Ishikawa (cell line): ENCODE measurements around the gene BRAT1.

Experiments
- CEBPB ChIP-seq: IDR thresholded peaks from 2 replicates; pipeline ENCODE4 v1.6.1; 2012
- CREB1 ChIP-seq: IDR thresholded peaks from 2 replicates; pipeline ENCODE4 v1.6.1; 2012; ENCODE audit warnings: low read depth
- EGR1 ChIP-seq: IDR thresholded peaks from 2 replicates; pipeline ENCODE4 v1.6.1; 2012
- EP300 ChIP-seq: IDR thresholded peaks from 2 replicates; pipeline ENCODE4 v1.6.1; 2012; ENCODE audit warnings: borderline replicate concordance
- FOXM1 ChIP-seq: IDR thresholded peaks from 2 replicates; pipeline ENCODE4 v1.6.1; 2012; ENCODE audit warnings: low read depth, borderline replicate concordance
- NFIC ChIP-seq: IDR thresholded peaks from 2 replicates; pipeline ENCODE4 v1.6.1; 2012
- RAD21 ChIP-seq: IDR thresholded peaks from 2 replicates; pipeline ENCODE4 v1.6.1; 2012; ENCODE audit warnings: low read depth
- TAF1 ChIP-seq: IDR thresholded peaks from 2 replicates; pipeline ENCODE4 v1.6.1; 2012; ENCODE audit warnings: low read depth, mild to moderate bottlenecking
- TCF12 ChIP-seq: IDR thresholded peaks from 2 replicates; pipeline ENCODE4 v1.6.1; 2012; ENCODE audit warnings: low read depth
- TEAD4 ChIP-seq: IDR thresholded peaks from 2 replicates; pipeline ENCODE4 v1.6.1; 2012
- YY1 ChIP-seq: IDR thresholded peaks from 2 replicates; pipeline ENCODE4 v1.6.1; 2012; ENCODE audit warnings: low read depth
- ZBTB7A ChIP-seq: IDR thresholded peaks from 2 replicates; pipeline ENCODE4 v1.6.1; 2012; ENCODE audit warnings: low read depth
- TF ChIP-seq, protein P1 (sequence below): IDR thresholded peaks from 2 replicates; pipeline ENCODE4 v1.6.1; 2012
- TF ChIP-seq, protein P2 (sequence below): IDR thresholded peaks from 2 replicates; pipeline ENCODE4 v1.6.1; 2012
- TF ChIP-seq, protein P3 (sequence below): IDR thresholded peaks from 2 replicates; pipeline ENCODE4 v1.6.1; 2012; ENCODE audit warnings: low read depth, mild to moderate bottlenecking

The BRAT1 gene

DNA sequence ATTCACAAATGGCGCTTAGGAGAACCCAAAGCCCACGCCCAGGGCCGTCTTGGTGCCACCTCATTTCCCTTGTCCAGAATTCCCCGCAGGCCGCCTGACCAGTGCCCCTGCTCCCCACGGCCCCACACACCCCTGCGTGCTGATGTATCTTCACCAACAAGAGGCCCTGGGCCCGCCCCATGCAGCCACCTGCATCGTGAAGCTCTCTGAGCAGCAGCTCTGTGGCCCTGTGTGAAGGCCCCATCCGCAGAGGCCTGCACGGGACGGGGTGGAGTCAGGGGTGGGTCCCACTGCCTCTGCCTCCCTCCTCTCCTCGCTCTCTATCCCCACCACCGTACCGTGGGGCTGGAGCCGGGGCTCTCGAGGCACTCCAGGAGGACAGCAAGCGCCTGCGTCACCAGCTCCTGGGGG lies 14.7 kb downstream of the BRAT1 start:
- TF ChIP-seq RAD21 (no peak), TAF1 (no peak), TEAD4 (no peak)
- TF ChIP-seq, protein P1, sequence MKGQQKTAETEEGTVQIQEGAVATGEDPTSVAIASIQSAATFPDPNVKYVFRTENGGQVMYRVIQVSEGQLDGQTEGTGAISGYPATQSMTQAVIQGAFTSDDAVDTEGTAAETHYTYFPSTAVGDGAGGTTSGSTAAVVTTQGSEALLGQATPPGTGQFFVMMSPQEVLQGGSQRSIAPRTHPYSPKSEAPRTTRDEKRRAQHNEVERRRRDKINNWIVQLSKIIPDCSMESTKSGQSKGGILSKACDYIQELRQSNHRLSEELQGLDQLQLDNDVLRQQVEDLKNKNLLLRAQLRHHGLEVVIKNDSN, result no peak
- TF ChIP-seq, protein P2, sequence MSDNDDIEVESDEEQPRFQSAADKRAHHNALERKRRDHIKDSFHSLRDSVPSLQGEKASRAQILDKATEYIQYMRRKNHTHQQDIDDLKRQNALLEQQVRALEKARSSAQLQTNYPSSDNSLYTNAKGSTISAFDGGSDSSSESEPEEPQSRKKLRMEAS, result no peak
- TF ChIP-seq, protein P3, sequence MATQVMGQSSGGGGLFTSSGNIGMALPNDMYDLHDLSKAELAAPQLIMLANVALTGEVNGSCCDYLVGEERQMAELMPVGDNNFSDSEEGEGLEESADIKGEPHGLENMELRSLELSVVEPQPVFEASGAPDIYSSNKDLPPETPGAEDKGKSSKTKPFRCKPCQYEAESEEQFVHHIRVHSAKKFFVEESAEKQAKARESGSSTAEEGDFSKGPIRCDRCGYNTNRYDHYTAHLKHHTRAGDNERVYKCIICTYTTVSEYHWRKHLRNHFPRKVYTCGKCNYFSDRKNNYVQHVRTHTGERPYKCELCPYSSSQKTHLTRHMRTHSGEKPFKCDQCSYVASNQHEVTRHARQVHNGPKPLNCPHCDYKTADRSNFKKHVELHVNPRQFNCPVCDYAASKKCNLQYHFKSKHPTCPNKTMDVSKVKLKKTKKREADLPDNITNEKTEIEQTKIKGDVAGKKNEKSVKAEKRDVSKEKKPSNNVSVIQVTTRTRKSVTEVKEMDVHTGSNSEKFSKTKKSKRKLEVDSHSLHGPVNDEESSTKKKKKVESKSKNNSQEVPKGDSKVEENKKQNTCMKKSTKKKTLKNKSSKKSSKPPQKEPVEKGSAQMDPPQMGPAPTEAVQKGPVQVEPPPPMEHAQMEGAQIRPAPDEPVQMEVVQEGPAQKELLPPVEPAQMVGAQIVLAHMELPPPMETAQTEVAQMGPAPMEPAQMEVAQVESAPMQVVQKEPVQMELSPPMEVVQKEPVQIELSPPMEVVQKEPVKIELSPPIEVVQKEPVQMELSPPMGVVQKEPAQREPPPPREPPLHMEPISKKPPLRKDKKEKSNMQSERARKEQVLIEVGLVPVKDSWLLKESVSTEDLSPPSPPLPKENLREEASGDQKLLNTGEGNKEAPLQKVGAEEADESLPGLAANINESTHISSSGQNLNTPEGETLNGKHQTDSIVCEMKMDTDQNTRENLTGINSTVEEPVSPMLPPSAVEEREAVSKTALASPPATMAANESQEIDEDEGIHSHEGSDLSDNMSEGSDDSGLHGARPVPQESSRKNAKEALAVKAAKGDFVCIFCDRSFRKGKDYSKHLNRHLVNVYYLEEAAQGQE, result no peak

DNA sequence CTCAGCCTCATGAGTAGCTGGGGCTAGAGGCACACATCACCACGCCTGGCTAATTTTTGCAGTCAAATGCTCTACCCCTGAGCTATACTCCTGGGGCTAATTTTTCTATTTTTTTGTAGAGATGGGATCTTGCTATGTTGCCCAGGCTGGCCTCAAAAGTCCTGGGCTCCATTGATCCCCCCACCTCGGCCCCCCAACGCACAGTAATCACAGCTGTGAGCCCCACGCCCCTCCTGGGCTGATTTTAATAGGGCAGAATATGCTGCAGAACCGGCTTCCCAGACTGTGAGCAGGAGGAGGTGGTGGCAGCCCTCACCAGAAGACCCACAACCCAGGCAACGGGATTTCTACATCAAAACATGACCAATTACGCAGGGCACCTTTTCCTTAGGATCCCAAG lies 15.2 kb downstream of the BRAT1 start:
- TF ChIP-seq TCF12 (no peak), RAD21 (no peak), TEAD4 (no peak), EP300 (no peak), NFIC (no peak), EGR1 (no peak), FOXM1 (no peak), CREB1 (no peak), TAF1 (no peak), CEBPB (no peak), ZBTB7A (no peak), YY1 (no peak)
- TF ChIP-seq, protein P2, result no peak
- TF ChIP-seq, protein P3, result no peak
- TF ChIP-seq, protein P1, result no peak

DNA sequence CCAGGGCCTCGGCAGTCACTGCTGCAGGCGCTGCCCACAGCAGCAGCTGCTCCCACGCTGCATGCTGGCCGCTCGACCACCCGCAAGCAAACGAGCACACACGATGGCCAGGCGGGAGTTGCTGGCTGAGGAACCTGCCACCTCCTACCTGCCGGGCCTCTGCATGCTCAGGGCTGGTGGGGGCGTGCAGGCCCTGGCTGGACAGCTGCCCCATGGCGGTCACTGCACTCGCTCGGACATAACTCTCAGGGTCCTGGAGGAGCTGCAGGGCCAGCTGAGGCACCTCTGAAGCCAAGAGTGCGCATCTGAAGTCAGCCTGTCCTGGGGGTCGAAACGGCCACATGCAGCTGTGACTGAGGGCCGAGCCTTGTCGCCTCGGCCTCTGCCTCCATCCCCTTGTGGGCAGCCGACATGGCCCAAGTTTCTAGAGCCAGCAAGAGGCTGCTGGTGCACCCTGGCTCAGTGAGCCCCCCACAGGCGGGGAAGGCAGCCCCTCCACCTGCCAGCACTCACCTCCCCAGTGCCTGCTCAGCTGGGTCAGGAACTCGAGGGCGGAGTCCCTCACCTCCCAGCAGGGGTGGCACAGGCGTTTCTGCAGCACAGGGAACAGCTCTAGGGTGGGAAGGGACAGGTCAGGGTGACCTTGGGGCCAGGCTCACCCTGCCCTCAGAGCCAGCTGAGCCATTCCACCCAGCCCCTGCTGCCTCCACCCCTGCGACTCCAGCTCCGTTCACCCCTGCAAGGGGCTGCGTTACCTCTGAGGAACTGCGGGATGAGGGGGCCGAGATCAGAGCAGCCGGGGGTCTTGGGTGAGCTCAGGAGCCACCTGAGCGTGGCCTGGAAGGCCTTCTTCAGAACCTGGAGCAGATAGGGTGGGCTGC lies 16.1 kb downstream of the BRAT1 start:
- TF ChIP-seq CEBPB (no peak), CREB1 (no peak), TCF12 (no peak), YY1 (no peak), NFIC (no peak), TEAD4 (no peak), ZBTB7A (no peak), TAF1 (no peak), EP300 (no peak), RAD21 (no peak), FOXM1 (no peak), EGR1 (no peak)
- TF ChIP-seq, protein P1, result no peak
- TF ChIP-seq, protein P3, result no peak
- TF ChIP-seq, protein P2, result no peak
